Body of pancreas (tissue), 4 donors: ENCODE measurements around the gene TPI1. TPM values are rescaled to one million over a fixed set of nuclear protein-coding genes. Genes with fewer than 3 reads are reported as not detected.
A peak's percentile ranks its signal among the peaks of the same experiment; 100 is the strongest.

Experiments
- ATAC-seq: fragments of 150-250 bp; one replicate; pipeline ENCODE4 v1.9.1; 2016
- DNase-seq, 4 donors: peaks; one replicate each; pipeline ENCODE4 v3.0.0-alpha.2; 2019
- H3K27ac ChIP-seq, 4 donors: fragments of 200-600 bp; sonication (generic); 1 replicate in 3 of 4; 2 replicates in 1 of 4; pipeline versions ENCODE4 v1.5.1 to v1.6.1; 2016 to 2019; ENCODE audit warnings: mild to moderate bottlenecking in 1 of 4, mixed read lengths in 1 of 4, moderate library complexity in 1 of 4
- H3K27me3 ChIP-seq, 2 donors: fragments of 200-600 bp; sonication (generic); one replicate each; pipeline ENCODE4 v1.6.0; 2016; ENCODE audit warnings: mild to moderate bottlenecking in 1 of 2
- H3K36me3 ChIP-seq, 2 donors: fragments of 200-600 bp; sonication (generic); replicated peaks in 1 of 2; 2 replicates each; pipeline ENCODE4 v1.5.1; 2016; ENCODE audit warnings: low read depth in 2 of 2; ENCODE audit not compliant: insufficient read depth in 1 of 2
- H3K4me1 ChIP-seq: fragments of 200-600 bp; sonication (generic); one replicate; pipeline ENCODE4 v1.6.0; 2016
- H3K4me3 ChIP-seq, 2 donors: fragments of 200-600 bp; sonication (generic); 1 replicate in 1 of 2; 2 replicates in 1 of 2; pipeline ENCODE4 v1.5.1; 2016 to 2019
- H3K9me3 ChIP-seq, 3 donors: fragments of 200-600 bp; sonication (generic); 1 replicate in 2 of 3; 2 replicates in 1 of 3; pipeline ENCODE4 v1.5.1; 2016
- CTCF ChIP-seq, 7 experiments: fragments of 450-650 bp in 4 of 7; fragments of 200-600 bp in 3 of 7; sonication (generic) in 3 of 7; IDR thresholded peaks; one replicate each; pipeline ENCODE4 v1.5.1; 2016 to 2019; ENCODE audit warnings: antibody characterized with exemption in 7 of 7
- POLR2A ChIP-seq, 3 donors: fragments of 450-650 bp; IDR thresholded peaks; one replicate each; pipeline ENCODE4 v1.6.1; 2016; ENCODE audit warnings: antibody characterized with exemption in 3 of 3, mild to moderate bottlenecking in 2 of 3
- WGBS, 2 donors: methylation state at CpG; one replicate each; pipeline ENCODE4 v1.1.5; 2017; 5-methylcytosine and 5-hydroxymethylcytosine counted together
- intact Hi-C: fragments of 100-400 bp; cut with DNase I; formaldehyde crosslinking; loops from one replicate; pipeline ENCODE4 v1.15.1; 2023
- total RNA-seq, 2 donors: library from RNA; depleted of rRNA; stranded (reverse); fragments of >200 nt; gene quantifications; one replicate each; pipeline ENCODE4 v1.1.0, GENCODE V29; 2016

Gene TPI1
- total RNA-seq, 2 donors from 2014 or later = 134 to 152 TPM

- H3K4me1 ChIP-seq = peaks cover 13% of the 10 kb centered on the region
- DNase-seq = no peak
- WGBS, 2 donors = 59 to 78% methylated on average over 3 of the region's 3 CpGs
Measured at GRCh38 chr12:6894321-6894720, 27.0 kb downstream of the TPI1 start.

GRCh38 chr12:6896846-6897435 is 29.6 kb downstream of the TPI1 start:
- H3K4me1 ChIP-seq = peaks cover 15% of the 10 kb centered on the region
- H3K27me3 ChIP-seq = no peaks in the 10 kb centered on the region
- no peak overlapping the region for H3K4me3 ChIP-seq
- H3K27ac ChIP-seq = no peak overlapping the region
- no peaks in the 10 kb centered on the region for H3K9me3 ChIP-seq
- TF ChIP-seq POLR2A (IDR thresholded peaks at IDR 0.05) = no peak
- TF ChIP-seq CTCF (IDR thresholded peaks at IDR 0.05) = no peak
- 62 to 67% methylated on average over 6 of the region's 6 CpGs for WGBS, 2 donors
- DNase-seq = peak in 2 of 4 donors; percentile 21 to 63
- intact Hi-C loops = no loop called here
- peak; percentile 23 for ATAC-seq
- H3K36me3 ChIP-seq = no peaks in the 10 kb centered on the region

More at GRCh38 chr12:6894321-6894720, 27.0 kb downstream of the TPI1 start:
- intact Hi-C loops = no loop called here
- Histone ChIP-seq H3K27ac (no peak overlapping the region), H3K27me3 (no peaks in the 10 kb centered on the region), H3K36me3 (no peaks in the 10 kb centered on the region), H3K4me3 (no peak overlapping the region), H3K9me3 (no peaks in the 10 kb centered on the region)
- no peak for ATAC-seq
- TF ChIP-seq CTCF (IDR thresholded peaks at IDR 0.05) = no peak
- TF ChIP-seq POLR2A (IDR thresholded peaks at IDR 0.05) = no peak

GRCh38 chr12:6899427-6899826 is 32.1 kb downstream of the TPI1 start:
- Histone ChIP-seq H3K4me3 (no peak overlapping the region), H3K4me1 (peaks cover 21% of the 10 kb centered on the region), H3K27ac (peak overlapping the region in 1 of 4 donors; percentile 78), H3K27me3 (no peaks in the 10 kb centered on the region), H3K36me3 (no peaks in the 10 kb centered on the region), H3K9me3 (no peaks in the 10 kb centered on the region)
- no peak for TF ChIP-seq CTCF (IDR thresholded peaks at IDR 0.05)
- no peak for TF ChIP-seq POLR2A (IDR thresholded peaks at IDR 0.05)
- intact Hi-C loops = no loop called here
- 65 to 70% methylated on average over 5 of the region's 5 CpGs for WGBS, 2 donors
- no peak for DNase-seq
- ATAC-seq = no peak

- intact Hi-C loops = no loop called here
- peak overlapping the region; percentile 52 to 78 (median 58) for H3K27ac ChIP-seq
- no peaks in the 10 kb centered on the region for H3K36me3 ChIP-seq
- no peaks in the 10 kb centered on the region for H3K27me3 ChIP-seq
- H3K9me3 ChIP-seq = no peaks in the 10 kb centered on the region
- peaks cover 23% of the 10 kb centered on the region for H3K4me1 ChIP-seq
- DNase-seq (peak; percentile 76 to 90 (median 82)), ATAC-seq (peak; percentile 52)
- no peak overlapping the region for H3K4me3 ChIP-seq
- WGBS, 2 donors = 23 to 26% methylated on average over 10 of the region's 10 CpGs
- TF ChIP-seq POLR2A (IDR thresholded peaks at IDR 0.05) = peak in 2 of 3 donors; percentile 41 to 46
- no peak for TF ChIP-seq CTCF (IDR thresholded peaks at IDR 0.05)
Measured at GRCh38 chr12:6899837-6900519, 32.6 kb downstream of the TPI1 start.
